Measurements from ENCODE around the gene KNDC1. TPM values are rescaled to one million over a fixed set of nuclear protein-coding genes. Genes with fewer than 3 reads are reported as not detected.

KNDC1 gene
- total RNA-seq, 2 donors from 2014 or later: 0.19 to 0.26 TPM

GRCh38 chr10:133180192-133180964 lies 20.4 kb downstream of the KNDC1 start:
- no peak for ATAC-seq (replicated peaks)

GRCh38 chr10:133180965-133181639 lies 21.1 kb downstream of the KNDC1 start:
- no peak overlapping the region for H3K4me3 Mint-ChIP-seq

More at GRCh38 chr10:133180192-133180964, 20.4 kb downstream of the KNDC1 start:
- Mint-ChIP-seq H3K4me3 (no peak overlapping the region), H3K4me1 (no peaks in the 10 kb centered on the region), H3K27ac (no peak overlapping the region), H3K9me3 (peaks cover 3% of the 10 kb centered on the region), H3K27me3 (no peaks in the 10 kb centered on the region), H3K36me3 (ENCODE audit: low read depth) (no peaks in the 10 kb centered on the region)

GRCh38 chr10:133182190-133182589 lies 22.2 kb downstream of the KNDC1 start:
- ATAC-seq (replicated peaks): no peak
- Mint-ChIP-seq H3K9me3 (peaks cover 3% of the 10 kb centered on the region), H3K4me3 (no peak overlapping the region), H3K36me3 (ENCODE audit: low read depth) (no peaks in the 10 kb centered on the region), H3K4me1 (no peaks in the 10 kb centered on the region), H3K27me3 (no peaks in the 10 kb centered on the region), H3K27ac (no peak overlapping the region)

More at GRCh38 chr10:133180965-133181639, 21.1 kb downstream of the KNDC1 start:
- Mint-ChIP-seq H3K27me3 (no peaks in the 10 kb centered on the region), H3K4me1 (no peaks in the 10 kb centered on the region), H3K27ac (no peak overlapping the region), H3K36me3 (ENCODE audit: low read depth) (no peaks in the 10 kb centered on the region), H3K9me3 (peaks cover 3% of the 10 kb centered on the region)
- no peak for ATAC-seq (replicated peaks)

GRCh38 chr10:133182791-133183645 lies 23.0 kb downstream of the KNDC1 start:
- no peaks in the 10 kb centered on the region for H3K36me3 Mint-ChIP-seq (ENCODE audit: low read depth)
- no peak overlapping the region for H3K27ac Mint-ChIP-seq
- no peaks in the 10 kb centered on the region for H3K27me3 Mint-ChIP-seq
- no peaks in the 10 kb centered on the region for H3K4me1 Mint-ChIP-seq
- no peaks in the 10 kb centered on the region for H3K9me3 Mint-ChIP-seq
- ATAC-seq (replicated peaks): no peak
- H3K4me3 Mint-ChIP-seq: no peak overlapping the region

- Mint-ChIP-seq H3K4me1 (no peaks in the 10 kb centered on the region), H3K4me3 (no peak overlapping the region), H3K36me3 (ENCODE audit: low read depth) (no peaks in the 10 kb centered on the region), H3K9me3 (no peaks in the 10 kb centered on the region), H3K27me3 (no peaks in the 10 kb centered on the region), H3K27ac (no peak overlapping the region)
- ATAC-seq (replicated peaks): no peak
These were observed 23.8 kb downstream of the KNDC1 start for GRCh38 chr10:133183646-133184378.

- Mint-ChIP-seq H3K27ac (no peak overlapping the region), H3K9me3 (no peaks in the 10 kb centered on the region), H3K4me1 (no peaks in the 10 kb centered on the region), H3K27me3 (no peaks in the 10 kb centered on the region), H3K36me3 (ENCODE audit: low read depth) (no peaks in the 10 kb centered on the region), H3K4me3 (no peak overlapping the region)
- no peak for ATAC-seq (replicated peaks)
These were observed 24.7 kb downstream of the KNDC1 start for GRCh38 chr10:133184591-133185244.

- Mint-ChIP-seq H3K27ac (no peak overlapping the region), H3K36me3 (ENCODE audit: low read depth) (no peaks in the 10 kb centered on the region), H3K4me1 (no peaks in the 10 kb centered on the region), H3K27me3 (no peaks in the 10 kb centered on the region), H3K9me3 (no peaks in the 10 kb centered on the region), H3K4me3 (no peak overlapping the region)
- ATAC-seq (replicated peaks): no peak
These were observed 25.4 kb downstream of the KNDC1 start for GRCh38 chr10:133185421-133185820.

- Mint-ChIP-seq H3K9me3 (no peaks in the 10 kb centered on the region), H3K27me3 (no peaks in the 10 kb centered on the region), H3K4me3 (no peak overlapping the region), H3K36me3 (ENCODE audit: low read depth) (no peaks in the 10 kb centered on the region), H3K4me1 (no peaks in the 10 kb centered on the region), H3K27ac (no peak overlapping the region)
- ATAC-seq (replicated peaks): no peak
These were observed 25.9 kb downstream of the KNDC1 start for GRCh38 chr10:133185916-133186315.

- Mint-ChIP-seq H3K36me3 (ENCODE audit: low read depth) (no peaks in the 10 kb centered on the region), H3K9me3 (no peaks in the 10 kb centered on the region), H3K27ac (no peak overlapping the region), H3K4me1 (no peaks in the 10 kb centered on the region), H3K27me3 (no peaks in the 10 kb centered on the region), H3K4me3 (no peak overlapping the region)
- ATAC-seq (replicated peaks): no peak
These were observed 26.5 kb downstream of the KNDC1 start for GRCh38 chr10:133186416-133187090.

GRCh38 chr10:133187091-133187905 lies 27.3 kb downstream of the KNDC1 start:
- ATAC-seq (replicated peaks): no peak
- Mint-ChIP-seq H3K9me3 (no peaks in the 10 kb centered on the region), H3K27me3 (no peaks in the 10 kb centered on the region)

GRCh38 chr10:133187906-133188681 lies 28.1 kb downstream of the KNDC1 start:
- Mint-ChIP-seq H3K4me3 (no peak overlapping the region), H3K9me3 (no peaks in the 10 kb centered on the region), H3K27ac (no peak overlapping the region), H3K27me3 (no peaks in the 10 kb centered on the region), H3K4me1 (no peaks in the 10 kb centered on the region), H3K36me3 (ENCODE audit: low read depth) (no peaks in the 10 kb centered on the region)
- ATAC-seq (replicated peaks): no peak

More at GRCh38 chr10:133187091-133187905, 27.3 kb downstream of the KNDC1 start:
- no peaks in the 10 kb centered on the region for H3K4me1 Mint-ChIP-seq
- H3K36me3 Mint-ChIP-seq (ENCODE audit: low read depth): no peaks in the 10 kb centered on the region
- no peak overlapping the region for H3K4me3 Mint-ChIP-seq
- H3K27ac Mint-ChIP-seq: no peak overlapping the region

- ATAC-seq (replicated peaks): no peak
- no peaks in the 10 kb centered on the region for H3K27me3 Mint-ChIP-seq
- no peaks in the 10 kb centered on the region for H3K9me3 Mint-ChIP-seq
- no peaks in the 10 kb centered on the region for H3K36me3 Mint-ChIP-seq (ENCODE audit: low read depth)
- H3K27ac Mint-ChIP-seq: no peak overlapping the region
- H3K4me3 Mint-ChIP-seq: no peak overlapping the region
- no peaks in the 10 kb centered on the region for H3K4me1 Mint-ChIP-seq
These were observed 29.2 kb downstream of the KNDC1 start for GRCh38 chr10:133189256-133189655.

All from activated T-helper 17 cell treated with anti-CD3 and anti-CD28 coated beads, Interleukin-2, amount 50 U/mL, for 72 hours (primary cell).